Measurements from ENCODE around the gene KRTAP5-3.

KRTAP5-3 gene

DNA sequence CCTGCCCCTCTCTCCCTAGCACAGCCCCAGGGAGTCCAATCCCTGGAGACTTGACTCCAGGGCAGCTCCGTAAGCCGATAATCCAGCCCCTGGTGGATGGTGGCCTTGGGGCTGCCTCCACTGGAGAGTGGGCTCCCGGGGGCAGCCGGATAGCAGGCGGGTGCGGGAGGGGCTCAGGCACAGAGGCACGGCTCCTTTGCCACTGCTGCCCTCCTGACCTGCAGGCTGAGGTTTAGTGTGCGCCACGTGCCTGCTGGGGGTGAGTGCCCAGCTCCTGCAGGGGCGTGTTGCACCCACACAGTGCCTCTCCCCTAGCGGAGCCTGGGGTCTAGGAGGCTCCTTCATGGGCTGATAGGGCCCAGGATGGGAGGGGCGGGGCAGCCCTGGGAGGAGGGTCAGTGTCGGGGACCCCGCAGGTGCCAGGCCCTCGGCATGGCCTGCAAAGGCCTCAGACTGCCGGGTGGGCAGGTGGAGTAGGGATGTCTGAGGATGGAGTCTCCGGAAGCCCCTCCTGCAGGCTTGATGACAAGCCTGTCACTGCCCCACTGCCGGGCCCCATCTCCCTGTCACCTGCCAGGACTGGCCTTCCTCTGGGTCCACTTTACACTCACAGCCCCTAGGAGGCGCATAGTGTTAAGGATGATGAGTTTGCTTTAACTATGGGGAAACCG, 41.7 kb downstream of the KRTAP5-3 start:
- DNase-seq (ENCODE audit: low read depth in 2 of 3, low spot score in 1 of 3), result no peak

- DNase-seq (ENCODE audit: low read depth in 2 of 3, low spot score in 1 of 3), result no peak
Observed at GRCh38 chr11:1565904-1566247, 42.4 kb downstream of the KRTAP5-3 start.

GRCh38 chr11:1565173-1565903, 42.9 kb downstream of the KRTAP5-3 start:
- no peak for DNase-seq (ENCODE audit: low read depth in 2 of 3, low spot score in 1 of 3)

- DNase-seq (ENCODE audit: low read depth in 2 of 3, low spot score in 1 of 3), result no peak
Observed at GRCh38 chr11:1564535-1565172, 43.6 kb downstream of the KRTAP5-3 start.

DNA sequence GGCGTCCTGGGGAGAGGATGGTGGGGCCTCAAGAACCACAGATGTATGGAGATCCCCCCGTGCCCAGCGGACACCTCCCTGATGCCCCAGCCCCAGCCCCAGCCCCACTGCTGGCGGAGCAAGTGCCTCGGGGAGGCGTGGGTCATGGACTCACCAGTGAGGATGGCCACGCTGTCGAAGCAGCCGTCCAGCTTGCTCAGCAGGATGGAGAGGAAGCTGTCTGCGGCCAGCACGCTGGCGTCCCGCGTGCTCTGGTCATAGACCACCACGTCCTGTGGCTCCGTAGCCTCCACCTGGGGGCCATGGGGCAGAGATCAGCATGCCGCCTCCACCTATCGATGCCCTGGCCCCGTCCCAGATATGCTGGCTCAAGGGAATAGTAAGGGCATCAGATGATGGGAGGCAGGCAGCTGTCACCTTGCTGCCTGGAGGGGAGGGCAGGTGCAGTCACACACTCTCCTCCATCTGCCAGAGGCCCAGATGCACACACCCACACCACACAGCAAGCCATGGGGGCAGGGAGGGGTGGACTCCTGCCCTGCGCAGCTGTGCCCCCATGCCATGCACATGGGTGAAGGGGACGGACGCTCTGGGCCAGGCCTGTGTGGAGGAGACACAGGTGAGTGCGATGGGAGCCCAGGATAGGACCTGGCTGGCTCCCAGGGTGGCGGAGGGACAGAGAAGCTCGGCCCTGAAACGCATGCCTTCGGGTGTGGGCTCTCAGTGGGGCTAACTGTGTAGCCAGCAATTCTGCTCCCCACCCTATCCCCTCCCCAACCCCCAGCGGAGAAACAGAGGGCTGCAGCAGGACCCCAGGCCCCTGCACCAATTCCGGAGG, 44.3 kb downstream of the KRTAP5-3 start:
- DNase-seq (ENCODE audit: low read depth in 2 of 3, low spot score in 1 of 3), result no peak

- DNase-seq (ENCODE audit: low read depth in 2 of 3, low spot score in 1 of 3), result no peak
Observed at GRCh38 chr11:1563149-1563638, 45.1 kb downstream of the KRTAP5-3 start.

DNA sequence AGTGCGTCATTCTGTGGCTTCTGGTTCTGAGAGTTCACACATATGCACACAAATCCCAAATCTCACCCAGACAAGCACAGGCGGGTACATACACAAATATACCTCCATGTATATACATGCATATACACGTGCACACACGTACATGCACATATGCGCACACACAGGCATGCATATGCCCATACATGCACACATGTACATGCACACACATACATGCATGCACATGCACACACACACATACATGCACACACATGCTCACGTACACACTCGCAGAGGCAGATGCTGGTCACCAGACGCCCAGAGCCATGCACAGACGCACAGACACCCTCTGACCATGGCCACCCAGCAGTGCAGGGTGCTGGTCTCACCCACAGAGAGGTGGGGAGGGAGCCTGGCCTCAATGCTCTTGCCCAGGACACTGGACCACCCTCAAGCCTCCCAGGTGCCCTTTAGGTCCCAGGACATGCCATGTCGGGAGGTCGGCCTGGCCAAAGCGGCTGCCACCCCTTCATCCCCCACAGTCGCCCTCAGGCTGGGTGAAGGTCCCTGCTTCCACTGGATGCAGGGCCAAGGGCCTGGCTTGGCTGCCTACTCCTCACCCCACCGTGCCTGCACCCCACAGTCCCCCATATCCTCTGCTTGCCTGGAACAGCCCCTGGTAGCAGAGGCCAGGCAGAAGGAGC, 45.7 kb downstream of the KRTAP5-3 start:
- no peak for DNase-seq (ENCODE audit: low read depth in 2 of 3, low spot score in 1 of 3)

- no peak for DNase-seq (ENCODE audit: low read depth in 2 of 3, low spot score in 1 of 3)
Observed at GRCh38 chr11:1561955-1562354, 46.3 kb downstream of the KRTAP5-3 start.

DNA sequence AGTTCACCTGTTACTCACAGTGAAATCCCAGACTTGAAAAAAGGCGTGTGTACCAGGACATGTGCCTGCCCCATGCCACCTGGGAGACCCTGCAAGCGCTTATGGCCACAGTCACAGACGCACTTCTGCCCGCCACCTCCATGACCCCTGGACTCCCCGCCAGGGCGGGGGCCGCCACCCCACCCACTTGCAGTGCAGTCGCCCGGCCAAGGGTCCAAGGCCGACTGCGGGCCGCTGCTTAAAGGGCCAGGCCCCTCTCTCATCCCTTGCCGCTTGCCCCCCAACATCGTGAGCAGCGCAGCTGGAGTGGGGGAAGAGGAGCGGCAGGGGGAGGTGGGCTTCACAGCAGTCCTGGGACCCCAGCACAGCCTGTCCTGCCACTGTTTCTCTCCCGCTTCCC, 47.0 kb downstream of the KRTAP5-3 start:
- DNase-seq (ENCODE audit: low read depth in 2 of 3, low spot score in 1 of 3), result no peak

- no peak for DNase-seq (ENCODE audit: low read depth in 2 of 3, low spot score in 1 of 3)
Observed at GRCh38 chr11:1560649-1561251, 47.5 kb downstream of the KRTAP5-3 start.

GRCh38 chr11:1560002-1560648, 48.1 kb downstream of the KRTAP5-3 start:
- no peak for DNase-seq (ENCODE audit: low read depth in 2 of 3, low spot score in 1 of 3)

GRCh38 chr11:1559111-1559951, 48.9 kb downstream of the KRTAP5-3 start:
- no peak for DNase-seq (ENCODE audit: low read depth in 2 of 3, low spot score in 1 of 3)

GRCh38 chr11:1558775-1559110, 49.5 kb downstream of the KRTAP5-3 start:
- DNase-seq (ENCODE audit: low read depth in 2 of 3, low spot score in 1 of 3), result no peak

GRCh38 chr11:1557904-1558774, 50.1 kb downstream of the KRTAP5-3 start:
- DNase-seq (ENCODE audit: low read depth in 2 of 3, low spot score in 1 of 3), result no peak
